Fibroblast of the aortic adventitia (primary cell): Measurements from ENCODE around the gene IGFN1. TPM values are rescaled to one million over a fixed set of nuclear protein-coding genes. Genes with fewer than 3 reads are reported as not detected.
A peak's percentile ranks its signal among the peaks of the same experiment; 100 is the strongest.

Experiments
- DNase-seq: peaks from one replicate; pipeline ENCODE4 v3.0.0-alpha.2; 2010; ENCODE audit warnings: low read depth
- H3K4me3 ChIP-seq: 2 replicates; pipeline ENCODE4 v1.5.1; 2011; ENCODE audit warnings: low read depth, mild to moderate bottlenecking, control low read depth, low read length, moderate library complexity
- total RNA-seq: library from RNA; depleted of rRNA; stranded (reverse); fragments of >200 nt; gene quantifications from 2 replicates; pipeline ENCODE4 v1.2.3, GENCODE V29; 2012; ENCODE audit warnings: low replicate concordance
- TF ChIP-seq, protein P1 (sequence below): IDR thresholded peaks from 2 replicates; pipeline ENCODE4 v1.5.1; 2011; ENCODE audit warnings: mild to moderate bottlenecking, low read length, control low read depth, inconsistent platforms; ENCODE audit not compliant: insufficient read depth

The IGFN1 gene
- total RNA-seq, 1 donor = under 0.01 TPM

GRCh38 chr1:201163707-201164106, 26.9 kb upstream of the IGFN1 start:
- no peak for DNase-seq
- no peak overlapping the region for H3K4me3 ChIP-seq
- TF ChIP-seq, protein P1, sequence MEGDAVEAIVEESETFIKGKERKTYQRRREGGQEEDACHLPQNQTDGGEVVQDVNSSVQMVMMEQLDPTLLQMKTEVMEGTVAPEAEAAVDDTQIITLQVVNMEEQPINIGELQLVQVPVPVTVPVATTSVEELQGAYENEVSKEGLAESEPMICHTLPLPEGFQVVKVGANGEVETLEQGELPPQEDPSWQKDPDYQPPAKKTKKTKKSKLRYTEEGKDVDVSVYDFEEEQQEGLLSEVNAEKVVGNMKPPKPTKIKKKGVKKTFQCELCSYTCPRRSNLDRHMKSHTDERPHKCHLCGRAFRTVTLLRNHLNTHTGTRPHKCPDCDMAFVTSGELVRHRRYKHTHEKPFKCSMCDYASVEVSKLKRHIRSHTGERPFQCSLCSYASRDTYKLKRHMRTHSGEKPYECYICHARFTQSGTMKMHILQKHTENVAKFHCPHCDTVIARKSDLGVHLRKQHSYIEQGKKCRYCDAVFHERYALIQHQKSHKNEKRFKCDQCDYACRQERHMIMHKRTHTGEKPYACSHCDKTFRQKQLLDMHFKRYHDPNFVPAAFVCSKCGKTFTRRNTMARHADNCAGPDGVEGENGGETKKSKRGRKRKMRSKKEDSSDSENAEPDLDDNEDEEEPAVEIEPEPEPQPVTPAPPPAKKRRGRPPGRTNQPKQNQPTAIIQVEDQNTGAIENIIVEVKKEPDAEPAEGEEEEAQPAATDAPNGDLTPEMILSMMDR = no peak

- TF ChIP-seq, protein P1 = no peak
- H3K4me3 ChIP-seq = no peak overlapping the region
- no peak for DNase-seq
Observed at GRCh38 chr1:201164645-201165044, 26.0 kb upstream of the IGFN1 start.

GRCh38 chr1:201167041-201167991, 23.3 kb upstream of the IGFN1 start:
- H3K4me3 ChIP-seq = no peak overlapping the region
- TF ChIP-seq, protein P1 = no peak
- no peak for DNase-seq

- no peak overlapping the region for H3K4me3 ChIP-seq
- TF ChIP-seq, protein P1 = no peak
- DNase-seq = no peak
Observed at GRCh38 chr1:201169203-201169602, 21.4 kb upstream of the IGFN1 start.

DNA sequence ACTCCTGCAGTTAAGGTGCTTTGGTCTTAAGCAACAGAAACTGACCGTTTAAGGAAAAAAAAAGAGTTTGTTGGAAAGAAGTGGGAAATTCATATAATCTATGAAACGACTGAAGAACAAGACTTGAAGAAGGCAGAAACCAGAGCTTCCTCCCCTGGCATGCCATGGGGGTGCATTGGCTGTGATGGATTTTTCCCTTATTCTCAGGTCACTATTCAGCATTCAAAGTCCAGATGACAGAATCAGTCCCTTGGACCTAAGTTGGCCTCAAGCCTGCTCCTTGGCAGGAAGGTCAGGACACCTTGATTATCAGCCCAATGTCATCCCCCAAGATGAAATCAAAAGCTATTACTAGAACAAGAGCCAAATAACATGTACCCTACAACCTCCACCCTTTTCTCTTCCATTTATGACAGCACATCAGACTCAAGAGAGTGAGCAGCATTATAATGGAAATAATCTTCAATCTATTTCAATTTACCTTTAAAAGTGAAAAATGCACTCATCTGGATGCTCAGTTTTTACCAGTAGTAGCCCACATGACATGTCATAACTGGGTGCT, 20.6 kb upstream of the IGFN1 start:
- DNase-seq = no peak
- no peak overlapping the region for H3K4me3 ChIP-seq
- TF ChIP-seq, protein P1 = no peak

- TF ChIP-seq, protein P1 = no peak
- peak overlapping the region; percentile 63 for H3K4me3 ChIP-seq
- DNase-seq = peak; percentile 87
Observed at GRCh38 chr1:201170533-201171062, 20.0 kb upstream of the IGFN1 start.
